ENCODE data around the gene DNM3.

DNM3 gene

GRCh38 chr1:172107316-172107975 is 266.1 kb downstream of the DNM3 start:
- DNase-seq (ENCODE audit: low read depth): no peak

- no peak for DNase-seq (ENCODE audit: low read depth)
Observed at GRCh38 chr1:172108161-172108893, 267.0 kb downstream of the DNM3 start.

- no peak for DNase-seq (ENCODE audit: low read depth)
Observed at GRCh38 chr1:172109359-172109758, 268.1 kb downstream of the DNM3 start.

- DNase-seq (ENCODE audit: low read depth): no peak
Observed at GRCh38 chr1:172112576-172112975, 271.3 kb downstream of the DNM3 start.

- DNase-seq (ENCODE audit: low read depth): no peak
Observed at GRCh38 chr1:172117800-172118199, 276.5 kb downstream of the DNM3 start.

- no peak for DNase-seq (ENCODE audit: low read depth)
Observed at GRCh38 chr1:172118618-172119017, 277.3 kb downstream of the DNM3 start.

- no peak for DNase-seq (ENCODE audit: low read depth)
Observed at GRCh38 chr1:172119184-172119583, 277.9 kb downstream of the DNM3 start.

- DNase-seq (ENCODE audit: low read depth): no peak
Observed at GRCh38 chr1:172120381-172120780, 279.1 kb downstream of the DNM3 start.

GRCh38 chr1:172121081-172121717 is 279.9 kb downstream of the DNM3 start:
- no peak for DNase-seq (ENCODE audit: low read depth)

GRCh38 chr1:172122381-172122780 is 281.1 kb downstream of the DNM3 start:
- DNase-seq (ENCODE audit: low read depth): no peak

- no peak for DNase-seq (ENCODE audit: low read depth)
Observed at GRCh38 chr1:172125250-172125649, 284.0 kb downstream of the DNM3 start.

- no peak for DNase-seq (ENCODE audit: low read depth)
Observed at GRCh38 chr1:172125812-172126430, 284.6 kb downstream of the DNM3 start.

- no peak for DNase-seq (ENCODE audit: low read depth)
Observed at GRCh38 chr1:172132836-172133235, 291.5 kb downstream of the DNM3 start.

- DNase-seq (ENCODE audit: low read depth): no peak
Observed at GRCh38 chr1:172134087-172134731, 292.9 kb downstream of the DNM3 start.

- no peak for DNase-seq (ENCODE audit: low read depth)
Observed at GRCh38 chr1:172135076-172135672, 293.9 kb downstream of the DNM3 start.

- DNase-seq (ENCODE audit: low read depth): no peak
Observed at GRCh38 chr1:172135978-172136610, 294.8 kb downstream of the DNM3 start.

- DNase-seq (ENCODE audit: low read depth): no peak
Observed at GRCh38 chr1:172136925-172137324, 295.6 kb downstream of the DNM3 start.

- no peak for DNase-seq (ENCODE audit: low read depth)
Observed at GRCh38 chr1:172137703-172138454, 296.6 kb downstream of the DNM3 start.

GRCh38 chr1:172138634-172139033 is 297.3 kb downstream of the DNM3 start:
- DNase-seq (ENCODE audit: low read depth): no peak

- DNase-seq (ENCODE audit: low read depth): no peak
Observed at GRCh38 chr1:172139196-172139595, 297.9 kb downstream of the DNM3 start.

GRCh38 chr1:172140072-172140471 is 298.8 kb downstream of the DNM3 start:
- DNase-seq (ENCODE audit: low read depth): no peak
